Measurements from ENCODE around the gene NR2F1-AS1.

Gene NR2F1-AS1

GRCh38 chr5:93430673-93431199 lies 150.3 kb downstream of the NR2F1-AS1 start:
- no peak for DNase-seq

GRCh38 chr5:93430118-93430517 lies 150.9 kb downstream of the NR2F1-AS1 start:
- DNase-seq, result no peak

- no peak for DNase-seq
These were observed 152.2 kb downstream of the NR2F1-AS1 start for GRCh38 chr5:93428868-93429267.

GRCh38 chr5:93427316-93427715 lies 153.7 kb downstream of the NR2F1-AS1 start:
- no peak for DNase-seq

GRCh38 chr5:93425096-93425495 lies 155.9 kb downstream of the NR2F1-AS1 start:
- no peak for DNase-seq

GRCh38 chr5:93423300-93423699 lies 157.7 kb downstream of the NR2F1-AS1 start:
- DNase-seq, result no peak

GRCh38 chr5:93422652-93423280 lies 158.3 kb downstream of the NR2F1-AS1 start:
- DNase-seq, result no peak

- DNase-seq, result peak; percentile 40
These were observed 159.0 kb downstream of the NR2F1-AS1 start for GRCh38 chr5:93421987-93422401.

- no peak for DNase-seq
These were observed 159.6 kb downstream of the NR2F1-AS1 start for GRCh38 chr5:93421468-93421867.

GRCh38 chr5:93417490-93417889 lies 163.5 kb downstream of the NR2F1-AS1 start:
- no peak for DNase-seq

GRCh38 chr5:93415819-93416218 lies 165.2 kb downstream of the NR2F1-AS1 start:
- no peak for DNase-seq

GRCh38 chr5:93411716-93412115 lies 169.3 kb downstream of the NR2F1-AS1 start:
- DNase-seq, result no peak

GRCh38 chr5:93409691-93410090 lies 171.3 kb downstream of the NR2F1-AS1 start:
- DNase-seq, result no peak

- no peak for DNase-seq
These were observed 173.6 kb downstream of the NR2F1-AS1 start for GRCh38 chr5:93407454-93407853.

- no peak for DNase-seq
These were observed 174.0 kb downstream of the NR2F1-AS1 start for GRCh38 chr5:93406971-93407401.

GRCh38 chr5:93404246-93404645 lies 176.8 kb downstream of the NR2F1-AS1 start:
- DNase-seq, result no peak

GRCh38 chr5:93403141-93403928 lies 177.7 kb downstream of the NR2F1-AS1 start:
- DNase-seq, result no peak

GRCh38 chr5:93402451-93402850 lies 178.6 kb downstream of the NR2F1-AS1 start:
- DNase-seq, result no peak

- no peak for DNase-seq
These were observed 179.3 kb downstream of the NR2F1-AS1 start for GRCh38 chr5:93401634-93402213.

GRCh38 chr5:93399675-93400074 lies 181.3 kb downstream of the NR2F1-AS1 start:
- no peak for DNase-seq

- no peak for DNase-seq
These were observed 185.0 kb downstream of the NR2F1-AS1 start for GRCh38 chr5:93395971-93396379.

- DNase-seq, result no peak
These were observed 186.0 kb downstream of the NR2F1-AS1 start for GRCh38 chr5:93395010-93395409.

- no peak for DNase-seq
These were observed 186.7 kb downstream of the NR2F1-AS1 start for GRCh38 chr5:93394301-93394700.

All from right kidney (tissue), 1 donor.